H54 (cell line): ENCODE results near the gene CARMIL1.
A peak's percentile ranks its signal among the peaks of the same experiment; 100 is the strongest.

ENCODE experiments used
- DNase-seq: peaks from one replicate; pipeline ENCODE4 v3.0.0; 2011; ENCODE audit warnings: low spot score, mixed read lengths; ENCODE audit not compliant: insufficient read length
- FAIRE-seq: peaks from 3 replicates; lab custom pipeline; 2011; peaks lifted over from hg19 to GRCh38; lab: Jason Lieb, UNC
- POLR2A ChIP-seq: IDR thresholded peaks from 2 replicates; pipeline ENCODE4 v1.6.1; 2011; ENCODE audit warnings: low read depth, mild to moderate bottlenecking, low read length

CARMIL1 gene

GRCh38 chr6:25278914-25279747 is at the start of gene CARMIL1:
Gene CARMIL1, plus strand, starts transcription at chr6:25279374. Its CDS starts 422 bp downstream, at chr6:25279796.
- no peak for FAIRE-seq
- DNase-seq: peak; percentile 83

DNA sequence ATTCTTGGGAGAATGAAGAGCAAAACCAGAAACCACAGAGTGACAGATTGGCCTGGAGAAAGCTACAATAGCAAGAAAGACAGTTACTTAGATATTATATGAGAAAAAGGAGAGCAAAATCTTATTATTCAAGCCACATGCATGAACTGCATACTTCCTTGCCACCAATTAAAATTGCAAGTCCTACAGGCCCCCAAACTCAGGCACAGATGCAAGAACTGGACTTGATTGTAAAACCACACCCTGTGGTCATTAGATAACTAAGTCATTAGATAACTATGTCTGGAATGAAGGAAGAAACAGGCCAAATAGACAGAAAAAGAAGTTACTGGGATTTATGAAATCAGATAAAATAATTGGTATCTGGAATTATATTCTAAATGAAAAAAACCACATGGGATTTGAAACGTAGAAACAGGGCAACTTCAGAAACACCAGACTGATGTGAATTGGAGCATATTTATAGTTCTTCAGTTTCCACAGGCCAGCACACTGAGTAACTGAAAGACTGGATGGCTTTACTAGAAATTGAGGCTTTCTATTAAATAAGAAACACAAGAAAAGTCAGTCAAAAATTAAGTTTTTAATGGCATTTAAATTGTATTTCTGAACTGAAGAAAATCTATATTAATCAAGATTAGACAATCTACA is 49.4 kb upstream of the CARMIL1 start:
- FAIRE-seq (peak; percentile 27), DNase-seq (no peak)
- no peak for TF ChIP-seq POLR2A

More at GRCh38 chr6:25278914-25279747, at the start of gene CARMIL1:
- TF ChIP-seq POLR2A: peak; percentile 62

- no peak for TF ChIP-seq POLR2A
- FAIRE-seq (no peak), DNase-seq (no peak)
Observed at GRCh38 chr6:25232479-25232878, 46.7 kb upstream of the CARMIL1 start.

DNA sequence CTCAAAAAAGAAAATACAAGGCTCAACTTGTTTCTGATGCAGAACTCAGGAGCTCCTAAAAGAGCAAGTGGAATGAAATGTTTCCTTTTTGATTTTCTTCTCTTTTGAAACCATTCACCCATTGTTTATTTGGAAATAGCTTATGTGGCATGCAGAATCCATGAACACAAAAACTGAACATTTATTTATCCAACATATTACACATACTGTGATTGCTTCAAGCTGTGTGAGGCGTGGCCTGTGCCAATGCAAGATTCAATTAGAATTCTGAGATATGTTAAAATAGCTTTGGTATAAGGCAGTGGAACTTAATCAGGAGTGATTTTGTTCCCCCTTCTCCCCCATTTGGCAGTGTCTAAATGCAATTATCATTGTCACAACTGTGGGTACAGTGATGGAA is 45.9 kb upstream of the CARMIL1 start:
- FAIRE-seq (no peak), DNase-seq (no peak)
- no peak for TF ChIP-seq POLR2A

DNA sequence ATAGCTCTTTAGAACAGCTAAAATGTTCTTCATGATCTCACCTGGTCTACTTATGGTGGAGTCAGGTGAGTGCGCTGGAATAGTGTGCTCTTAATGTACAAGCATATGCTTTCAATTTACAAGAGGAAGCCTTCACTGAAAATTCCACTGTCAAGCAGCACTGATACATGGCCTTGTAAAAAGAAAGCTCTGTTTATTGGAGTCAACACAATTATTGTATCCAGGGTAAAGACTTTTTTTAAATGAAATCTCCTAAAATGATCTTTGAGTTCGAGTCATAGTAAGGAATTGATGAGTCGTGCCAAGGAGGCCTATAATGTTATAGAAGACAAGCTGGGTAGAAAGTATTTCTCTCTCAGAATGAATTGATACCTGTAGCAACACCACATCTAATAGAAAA is 41.6 kb upstream of the CARMIL1 start:
- DNase-seq (no peak), FAIRE-seq (no peak)

DNA sequence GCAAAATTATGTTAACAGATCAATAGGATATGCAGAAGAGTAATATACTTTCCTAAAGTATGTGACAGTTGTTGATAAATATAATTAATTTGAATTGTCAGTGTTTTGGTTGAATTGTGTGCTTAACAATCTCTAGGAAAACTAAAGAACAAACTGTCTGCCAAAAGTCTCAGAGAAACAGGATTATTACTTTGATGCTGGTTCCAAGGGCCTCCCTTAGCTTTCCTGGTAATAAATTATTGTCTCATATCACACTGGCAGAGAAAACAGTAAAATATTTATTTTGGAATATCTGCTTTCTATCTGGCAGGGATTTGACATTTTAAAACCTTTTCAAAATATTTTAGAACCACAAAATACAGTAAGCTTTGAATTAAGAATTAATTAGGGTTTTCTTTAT is 40.1 kb upstream of the CARMIL1 start:
- DNase-seq (no peak), FAIRE-seq (no peak)
- TF ChIP-seq POLR2A: no peak

More for the DNA sequence above, 41.6 kb upstream of the CARMIL1 start:
- no peak for TF ChIP-seq POLR2A

DNA sequence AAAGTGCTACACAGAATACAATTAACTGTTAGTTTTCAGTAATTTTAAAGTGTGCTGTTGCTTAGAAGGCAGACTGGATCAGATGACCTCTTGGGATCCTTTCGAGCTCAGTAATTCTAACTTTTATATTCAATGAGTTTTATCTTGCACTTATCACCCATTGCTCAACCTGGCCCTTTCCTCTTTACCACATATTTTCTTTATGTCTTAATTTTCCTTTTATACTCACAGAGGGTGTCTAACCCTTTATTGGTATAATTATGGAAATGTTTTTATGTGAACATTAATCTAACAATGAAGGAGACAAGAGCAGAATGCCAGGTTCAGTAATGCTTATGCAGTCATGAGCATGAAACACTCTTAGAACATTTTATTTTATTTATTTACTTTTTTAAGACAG is 39.7 kb upstream of the CARMIL1 start:
- TF ChIP-seq POLR2A: no peak
- DNase-seq (no peak), FAIRE-seq (no peak)

GRCh38 chr6:25242567-25242966 is 36.6 kb upstream of the CARMIL1 start:
- no peak for FAIRE-seq
- no peak for TF ChIP-seq POLR2A
- no peak for DNase-seq

- no peak for FAIRE-seq
- TF ChIP-seq POLR2A: no peak
- no peak for DNase-seq
Observed at GRCh38 chr6:25244865-25245264, 34.3 kb upstream of the CARMIL1 start.

DNA sequence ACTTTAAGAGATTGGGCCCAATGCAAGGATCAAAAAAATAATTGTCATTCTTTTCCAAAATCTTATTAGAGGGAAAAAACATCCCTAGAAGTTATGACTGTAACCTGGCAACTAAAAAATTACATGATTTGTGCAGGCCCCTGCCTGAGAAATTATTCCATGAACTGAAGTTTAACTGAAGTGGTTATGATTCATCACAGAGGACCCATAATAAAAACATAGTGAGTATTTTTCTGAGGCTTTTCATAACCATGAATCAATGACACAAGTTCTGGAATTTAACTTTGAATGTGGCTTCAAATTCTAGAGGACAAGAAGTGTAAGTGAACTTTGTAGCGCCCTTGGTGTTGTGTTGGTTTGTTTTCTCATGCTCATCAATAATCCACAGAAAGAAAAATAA is 31.1 kb upstream of the CARMIL1 start:
- DNase-seq (peak; percentile 12), FAIRE-seq (peak; percentile 95)
- no peak for TF ChIP-seq POLR2A

- TF ChIP-seq POLR2A: no peak
- DNase-seq (no peak), FAIRE-seq (no peak)
Observed at GRCh38 chr6:25249133-25249532, 30.0 kb upstream of the CARMIL1 start.

DNA sequence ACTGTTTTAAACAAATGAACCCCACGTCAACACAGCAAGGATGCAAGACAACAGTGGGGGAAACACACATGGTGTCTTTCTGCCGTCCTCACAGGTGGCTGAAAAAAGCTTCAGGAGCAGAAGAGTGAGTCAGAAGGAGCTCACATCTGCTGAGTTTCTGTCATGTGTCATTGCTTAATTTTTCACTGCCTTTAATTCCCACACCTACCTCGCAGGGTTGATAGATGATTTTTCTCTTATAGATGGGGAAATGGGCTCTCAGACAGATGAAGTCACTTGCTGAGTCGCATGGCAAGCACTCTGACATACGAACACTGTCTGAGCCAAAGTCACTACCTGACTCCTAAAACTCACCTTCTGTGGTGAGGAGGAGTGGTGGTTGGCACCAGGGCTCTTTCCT is 28.3 kb upstream of the CARMIL1 start:
- TF ChIP-seq POLR2A: no peak
- DNase-seq (no peak), FAIRE-seq (peak; percentile 85)

DNA sequence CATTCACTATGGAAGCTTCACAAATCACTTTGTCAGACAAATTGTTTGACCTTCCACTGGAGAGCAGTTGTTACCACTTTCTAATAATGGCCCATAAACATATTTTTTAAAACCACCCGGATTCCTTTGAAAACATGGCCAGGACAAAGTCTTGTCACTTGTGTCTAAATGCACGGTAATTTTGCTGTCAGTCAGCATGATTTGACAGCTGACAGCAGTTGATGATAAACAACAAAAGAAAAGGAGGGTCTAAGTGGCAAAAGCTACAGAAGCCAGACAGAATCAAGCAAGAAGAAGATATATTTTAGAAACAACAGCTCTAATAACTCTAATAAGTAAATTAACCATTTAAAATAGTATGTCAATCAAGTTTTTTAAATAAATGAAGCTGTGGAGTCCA is 27.7 kb upstream of the CARMIL1 start:
- FAIRE-seq (no peak), DNase-seq (no peak)
- no peak for TF ChIP-seq POLR2A

DNA sequence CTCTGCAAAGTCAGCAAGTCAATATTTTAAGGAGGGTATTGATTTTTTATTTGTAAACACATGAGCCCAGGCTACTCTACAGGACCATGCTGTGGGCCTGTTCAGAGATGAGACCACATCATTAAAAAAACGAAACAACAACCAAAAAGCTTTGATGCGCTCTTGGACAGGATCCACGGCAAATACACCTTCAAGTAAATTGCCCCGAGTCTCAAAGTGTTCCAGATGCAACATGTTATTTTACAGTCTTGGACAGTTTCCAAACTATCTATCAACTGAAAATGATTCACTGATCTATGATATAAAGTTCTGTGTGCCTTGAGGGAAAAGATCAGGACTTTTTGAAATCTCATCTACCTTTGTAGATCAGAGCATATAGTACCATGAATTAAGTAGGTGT is 25.8 kb upstream of the CARMIL1 start:
- FAIRE-seq: no peak

More for the DNA sequence above, 25.8 kb upstream of the CARMIL1 start:
- TF ChIP-seq POLR2A: no peak
- no peak for DNase-seq
